Measurements from ENCODE around the gene SVOPL.
"Not testable (repeated sequence)": the region's sequence is repeated elsewhere in the genome, so short reads cannot be mapped to it uniquely, and the experiment has no call there.

Gene SVOPL

DNA sequence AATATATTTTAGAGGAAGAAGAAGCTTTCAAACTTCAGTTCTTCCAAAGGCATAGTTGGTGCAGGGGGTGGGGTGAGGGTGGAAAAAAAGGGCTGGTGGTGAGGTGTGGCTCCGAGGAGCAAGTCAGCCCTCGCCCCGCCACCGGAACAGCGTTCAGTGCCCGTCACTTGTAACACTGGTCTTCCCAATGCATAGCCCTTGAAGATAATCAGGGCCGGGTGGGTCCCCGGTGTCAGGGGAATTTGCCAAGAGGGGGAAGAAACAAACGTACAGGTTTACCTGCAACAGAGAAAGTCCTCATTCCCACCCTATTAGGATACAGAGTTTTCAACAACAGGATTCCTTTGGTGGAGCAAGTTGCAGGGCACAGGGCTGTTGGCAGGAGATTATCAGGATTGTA lies 1.5 kb downstream of the SVOPL start:
- no peak for DNase-seq (ENCODE audit: low read depth)

DNA sequence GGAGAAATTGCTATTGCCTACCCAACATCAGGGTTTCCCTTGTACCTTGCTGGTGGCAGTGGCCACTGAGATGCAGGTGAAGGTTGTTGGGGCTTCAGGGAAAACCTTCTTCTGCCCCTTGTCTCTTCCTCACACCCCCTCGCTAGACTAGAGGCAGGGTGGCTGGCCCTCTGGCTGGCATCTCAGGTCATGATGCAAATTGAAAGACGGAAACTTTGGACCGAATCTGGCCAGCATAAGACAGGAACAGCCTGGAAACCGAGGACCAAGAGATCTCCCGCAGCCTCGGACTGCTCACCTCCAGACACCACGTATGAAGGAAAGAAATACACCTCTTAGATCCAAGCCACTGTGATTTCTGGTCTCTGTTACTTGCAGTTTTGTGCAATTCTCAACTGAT lies 2.9 kb downstream of the SVOPL start:
- no peak for DNase-seq (ENCODE audit: low read depth)

DNA sequence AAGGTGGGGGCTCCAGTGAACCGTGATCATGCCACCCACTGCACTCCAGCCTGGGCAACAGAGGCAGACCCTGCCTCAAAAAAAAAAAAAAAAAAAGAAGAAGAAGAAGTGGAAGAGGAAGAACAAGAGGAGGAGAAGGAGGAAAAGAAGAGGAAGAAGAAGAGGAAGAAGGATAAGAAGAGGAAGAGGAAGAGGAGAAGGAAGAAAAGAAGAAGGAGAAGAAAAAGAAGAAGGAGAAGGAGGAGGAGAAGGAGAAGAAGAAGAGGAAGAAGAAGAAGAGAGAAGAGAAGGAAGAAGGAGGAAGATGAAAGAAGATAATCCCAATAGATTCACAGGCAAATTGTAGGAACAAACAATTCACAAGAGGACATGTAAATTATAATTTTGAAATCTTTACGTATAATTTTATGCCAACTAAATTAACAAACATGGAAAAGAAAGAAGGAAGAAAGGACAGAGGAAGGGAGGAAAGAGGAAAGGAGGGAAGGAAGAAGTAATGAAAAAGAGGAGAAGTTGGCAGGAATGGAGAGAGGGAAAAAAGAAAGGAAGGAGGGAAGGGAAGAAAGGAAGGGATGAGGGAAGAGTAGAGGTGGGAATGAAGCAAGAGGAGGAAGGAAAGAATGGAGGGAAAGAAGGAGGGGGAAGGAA lies 3.5 kb downstream of the SVOPL start:
- no peak for DNase-seq (ENCODE audit: low read depth)

DNA sequence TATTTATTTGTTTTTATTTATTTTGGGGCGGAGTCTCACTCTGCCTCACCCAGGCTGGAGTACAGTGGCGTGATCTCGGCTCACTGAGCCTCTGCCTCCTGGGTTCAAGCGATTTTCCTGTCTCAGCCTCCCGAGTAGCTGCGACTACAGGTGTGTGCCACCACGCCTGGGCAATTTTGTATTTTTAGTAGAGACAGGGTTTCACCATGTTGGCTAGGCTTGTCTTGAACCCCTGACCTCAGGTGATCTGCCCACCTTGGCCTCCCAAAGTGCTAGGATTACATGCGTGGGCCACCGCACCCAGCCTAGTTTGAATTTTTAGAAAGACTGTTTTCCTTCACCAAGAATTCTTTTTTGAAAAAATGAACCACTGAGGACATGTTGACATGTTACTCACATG lies 5.4 kb downstream of the SVOPL start:
- DNase-seq (ENCODE audit: low read depth): not testable (repeated sequence)

DNA sequence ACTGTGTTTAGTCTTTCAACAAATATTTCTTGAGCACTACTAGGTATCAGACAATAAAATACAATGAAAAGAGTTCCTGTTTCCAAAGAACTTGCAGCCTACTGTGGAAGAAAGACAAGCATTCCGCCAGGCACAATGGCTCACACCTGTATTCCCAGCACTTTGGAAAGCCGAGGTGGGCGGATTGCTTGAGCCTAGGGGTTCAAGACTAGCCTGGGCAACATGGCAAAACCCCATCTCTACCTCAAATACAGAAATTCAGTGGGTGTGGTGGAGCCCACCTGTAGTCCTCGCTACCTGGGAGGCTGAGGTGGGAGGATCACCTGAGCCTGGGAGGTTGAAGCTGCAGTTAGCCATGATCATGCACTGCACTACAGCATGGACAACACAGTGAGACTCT lies 6.1 kb downstream of the SVOPL start:
- no peak for DNase-seq (ENCODE audit: low read depth)

DNA sequence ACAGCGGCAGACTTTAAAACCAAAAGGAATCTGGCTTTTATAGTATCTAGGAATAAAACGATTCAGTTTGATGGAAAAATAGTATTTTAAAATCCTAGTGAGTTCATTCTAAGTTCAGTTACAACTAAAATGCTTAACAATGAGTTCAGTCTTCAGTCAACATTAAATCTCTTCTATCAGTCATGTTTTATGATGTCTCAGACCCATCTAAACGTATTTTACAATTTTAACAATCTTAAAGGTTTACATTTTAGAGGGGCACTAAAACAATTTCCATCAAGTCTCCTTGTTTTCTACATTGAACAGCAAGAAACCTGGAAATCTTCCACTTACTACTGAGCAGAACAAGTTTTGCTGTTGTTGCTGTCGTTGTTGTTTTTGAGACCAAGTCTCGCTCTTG lies 10.0 kb downstream of the SVOPL start:
- no peak for DNase-seq (ENCODE audit: low read depth)

DNA sequence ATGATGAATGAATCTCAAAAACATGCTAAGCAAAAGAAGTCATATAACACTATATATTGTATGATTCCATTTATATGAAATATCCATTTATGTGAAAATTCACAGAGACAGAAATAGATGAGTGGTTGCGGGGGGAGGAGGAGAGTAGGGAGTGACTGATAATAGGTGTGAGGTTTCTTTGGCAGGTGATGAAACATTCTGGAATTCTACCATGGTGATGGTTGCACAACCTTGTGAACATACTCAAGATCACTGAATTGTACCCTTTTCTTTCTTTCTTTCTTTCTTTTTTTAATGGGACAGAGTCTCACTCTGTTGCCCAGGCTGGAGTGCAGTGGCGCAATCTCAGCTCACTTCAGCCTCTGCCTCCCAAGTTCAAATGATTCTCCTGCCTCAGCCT lies 10.7 kb downstream of the SVOPL start:
- DNase-seq (ENCODE audit: low read depth): peak; percentile 49

DNA sequence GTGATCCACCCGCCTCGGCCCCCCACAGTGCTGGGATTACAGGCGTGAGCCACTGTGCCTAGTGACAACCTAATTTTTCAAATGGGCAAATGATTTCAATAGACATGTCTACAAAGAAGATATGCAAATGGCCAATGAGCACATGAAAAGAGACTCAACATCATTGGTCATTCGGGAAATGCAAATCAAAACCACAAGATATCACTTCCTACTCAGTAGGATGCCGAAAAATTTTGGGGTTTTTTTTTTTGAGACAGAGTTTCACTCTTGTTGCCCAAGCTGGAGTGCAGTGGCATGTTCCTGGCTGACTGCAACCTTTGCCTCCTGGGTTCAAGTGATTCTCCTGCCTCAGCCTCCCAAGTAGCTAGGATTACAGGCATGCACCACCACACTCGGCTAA lies 13.1 kb downstream of the SVOPL start:
- DNase-seq (ENCODE audit: low read depth): not testable (repeated sequence)

DNA sequence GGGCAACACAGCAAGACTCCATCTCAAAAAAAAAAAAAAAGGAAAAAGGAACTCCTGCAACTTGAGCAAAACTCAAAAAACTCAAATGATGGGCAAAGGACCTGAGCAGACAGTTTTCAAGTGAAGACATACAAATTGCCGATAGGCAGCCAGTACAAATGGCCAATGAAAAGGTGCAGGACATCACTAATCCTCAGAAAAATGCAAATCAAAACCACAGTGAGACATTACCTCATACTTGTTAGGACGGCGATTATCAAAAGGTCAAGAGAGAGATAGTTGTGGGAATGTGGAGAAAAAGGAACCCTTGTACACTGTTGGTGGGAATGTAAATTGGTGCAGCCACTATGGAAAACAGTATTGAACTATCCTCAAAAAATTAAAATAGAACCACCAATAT lies 16.8 kb downstream of the SVOPL start:
- DNase-seq (ENCODE audit: low read depth): peak; percentile 41

DNA sequence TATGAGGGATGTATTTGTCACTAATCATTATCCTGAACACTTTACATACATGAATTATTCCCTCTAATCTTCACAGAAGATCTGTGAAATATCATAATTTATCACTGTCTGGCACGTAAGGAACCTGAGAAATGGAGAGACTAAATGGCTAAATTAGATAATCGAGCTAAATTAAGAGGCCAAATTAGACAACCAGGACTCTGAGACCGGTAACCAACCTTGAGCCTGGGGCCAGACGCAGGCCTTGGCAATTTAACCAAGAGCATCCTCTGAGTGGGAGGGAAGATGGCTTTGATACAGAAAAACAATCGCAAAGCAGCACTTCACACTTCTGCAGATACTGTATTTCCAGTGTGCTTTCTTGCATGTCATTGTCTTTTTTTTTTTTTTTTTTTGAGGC lies 21.4 kb downstream of the SVOPL start:
- DNase-seq (ENCODE audit: low read depth): no peak

DNA sequence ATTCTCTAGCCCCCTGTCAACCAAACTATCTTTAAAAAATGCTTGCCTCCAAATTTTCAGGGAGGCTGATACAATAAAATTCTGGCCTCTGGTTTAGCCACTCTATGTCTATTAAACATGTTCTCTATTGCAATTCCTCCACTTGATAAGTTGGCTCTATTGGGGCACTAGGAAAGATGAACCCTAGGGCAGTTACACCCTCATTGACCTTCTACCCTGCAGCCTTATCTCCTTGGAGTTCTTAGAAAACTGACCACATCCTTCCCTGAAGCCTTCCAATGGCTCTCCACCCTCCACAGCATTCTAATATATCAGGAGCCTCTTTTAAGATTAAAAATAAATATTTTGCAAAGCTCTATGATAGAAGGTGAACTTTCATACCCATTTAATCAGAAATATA lies 30.6 kb downstream of the SVOPL start:
- peak; percentile 8 for DNase-seq (ENCODE audit: low read depth)

DNA sequence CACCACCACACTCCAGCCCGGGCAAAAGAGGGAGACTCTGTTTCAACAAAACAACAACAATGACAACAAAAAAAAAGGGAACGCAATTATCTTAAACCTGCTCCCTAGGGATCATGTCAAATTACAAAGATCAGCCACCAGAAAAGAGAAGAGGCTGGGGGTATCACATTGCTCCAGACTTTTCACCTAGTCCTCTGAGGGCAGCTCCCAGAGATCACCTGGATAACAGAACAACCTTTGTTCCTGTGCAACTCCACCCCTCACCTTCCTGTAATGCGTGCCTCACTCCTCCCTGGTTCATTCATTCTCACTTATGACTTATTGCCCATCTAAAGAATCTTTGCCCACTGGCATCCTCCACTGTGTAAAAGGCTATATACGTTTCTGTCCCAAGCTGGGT lies 31.8 kb downstream of the SVOPL start:
- no peak for DNase-seq (ENCODE audit: low read depth)

DNA sequence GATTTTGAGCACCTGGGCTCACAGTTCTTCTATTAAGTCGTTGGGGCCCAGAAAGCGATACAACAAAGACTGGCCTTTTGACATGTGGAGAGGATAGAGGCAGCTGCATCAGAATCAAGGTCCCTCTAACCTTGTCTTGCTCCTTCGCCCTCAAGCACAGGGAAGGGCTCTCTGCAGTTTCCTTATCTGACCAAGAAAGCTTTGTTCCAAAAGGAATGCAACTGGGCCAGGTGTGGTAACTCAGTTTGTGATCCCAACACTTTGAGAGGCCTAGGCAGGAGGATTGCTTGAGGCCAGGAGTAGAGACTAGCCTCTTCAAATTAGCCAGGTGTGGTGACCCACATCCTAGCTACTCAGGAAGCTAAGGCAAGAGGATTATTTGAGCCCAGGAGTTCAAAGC lies 32.2 kb downstream of the SVOPL start:
- no peak for DNase-seq (ENCODE audit: low read depth)

DNA sequence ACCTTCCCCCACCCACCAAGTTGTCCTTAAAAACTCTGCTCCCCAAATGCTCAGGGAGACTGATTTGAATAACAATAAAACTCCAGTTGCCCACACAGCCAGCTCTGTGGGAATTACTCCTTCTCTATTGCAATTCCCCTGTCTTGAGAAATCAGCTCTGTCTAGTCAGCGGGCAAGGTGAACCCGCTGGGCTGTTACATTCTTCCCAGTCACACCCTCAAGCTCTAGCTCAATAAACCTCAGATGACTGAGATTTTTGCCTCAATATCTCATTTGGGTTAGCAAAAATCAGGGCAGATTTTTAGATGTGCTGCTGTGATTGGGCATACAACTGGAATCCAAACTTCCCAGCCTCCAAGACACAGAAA lies 32.9 kb downstream of the SVOPL start:
- DNase-seq (ENCODE audit: low read depth): peak; percentile 24

DNA sequence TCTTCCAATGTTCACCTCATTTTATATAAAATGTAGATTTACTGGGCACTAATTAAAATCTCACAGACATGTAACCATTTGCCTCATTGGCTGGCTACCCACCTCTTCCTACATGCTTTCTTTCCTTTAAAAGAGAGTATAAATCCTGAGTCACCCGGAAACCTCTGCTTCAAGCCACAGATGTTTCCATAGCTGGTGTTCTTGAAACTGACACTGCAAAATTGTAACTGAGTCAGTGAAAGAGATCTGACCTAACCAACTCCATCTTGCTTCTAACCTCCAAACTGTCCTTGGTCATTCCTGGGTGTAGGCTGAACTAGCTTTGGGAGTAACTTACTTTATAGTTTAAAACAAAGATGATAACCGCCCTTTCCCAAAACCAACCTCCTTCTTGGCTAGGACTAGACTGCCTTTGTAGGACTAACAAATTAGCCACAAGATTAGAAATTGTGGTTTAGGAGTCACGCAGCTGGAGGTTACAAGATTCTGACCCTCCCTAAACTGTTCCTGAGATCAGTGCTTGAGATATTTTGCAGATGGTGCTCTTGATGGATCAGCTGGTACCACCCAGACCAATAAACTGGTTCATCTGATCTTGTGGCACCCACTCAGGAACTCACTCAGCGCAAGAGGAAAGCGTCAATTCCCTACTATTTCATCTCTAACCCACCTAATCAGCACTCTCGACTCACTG lies 33.5 kb downstream of the SVOPL start:
- peak; percentile 26 for DNase-seq (ENCODE audit: low read depth)

DNA sequence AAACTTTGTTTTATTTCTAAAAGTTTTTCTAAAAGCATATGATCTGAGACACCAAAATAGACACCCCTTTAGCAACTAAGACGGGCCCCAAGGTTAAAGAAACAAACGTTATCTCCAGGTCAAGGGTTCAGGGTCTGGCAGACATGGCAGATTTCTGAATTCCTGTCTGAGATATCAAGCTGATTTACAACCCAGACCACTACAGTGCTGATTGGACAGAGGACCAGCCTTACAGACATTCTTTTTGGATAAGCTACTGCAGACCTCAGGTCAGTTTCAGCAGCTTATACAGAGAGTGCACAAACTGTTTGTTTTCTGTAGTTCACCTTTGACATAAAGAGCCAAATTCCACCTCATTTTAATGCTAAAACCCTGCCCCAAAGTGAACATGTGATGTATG lies 34.8 kb downstream of the SVOPL start:
- peak; percentile 89 for DNase-seq (ENCODE audit: low read depth)

DNA sequence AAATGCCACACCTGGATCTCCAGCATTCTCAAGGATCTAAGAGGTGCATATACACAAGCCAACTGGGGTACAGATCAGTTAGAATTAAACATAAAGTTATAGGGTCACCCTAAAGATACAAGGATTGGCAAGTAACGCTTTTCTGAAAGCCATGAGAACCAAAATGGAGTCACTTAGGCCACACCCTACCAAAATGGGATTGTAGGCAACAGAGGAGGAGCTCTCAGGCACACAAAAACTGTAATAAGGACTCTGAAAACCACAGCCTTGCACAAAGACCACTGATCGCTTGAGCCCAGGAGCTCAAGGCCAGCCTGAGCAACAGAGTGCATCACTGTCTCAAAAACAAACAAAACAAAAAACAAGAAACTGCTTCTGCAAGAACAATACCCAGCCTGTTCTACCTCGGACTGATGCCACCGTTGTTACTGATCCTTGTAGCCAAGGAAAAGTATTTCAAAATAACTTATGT lies 35.5 kb downstream of the SVOPL start:
- DNase-seq (ENCODE audit: low read depth): peak; percentile 46

DNA sequence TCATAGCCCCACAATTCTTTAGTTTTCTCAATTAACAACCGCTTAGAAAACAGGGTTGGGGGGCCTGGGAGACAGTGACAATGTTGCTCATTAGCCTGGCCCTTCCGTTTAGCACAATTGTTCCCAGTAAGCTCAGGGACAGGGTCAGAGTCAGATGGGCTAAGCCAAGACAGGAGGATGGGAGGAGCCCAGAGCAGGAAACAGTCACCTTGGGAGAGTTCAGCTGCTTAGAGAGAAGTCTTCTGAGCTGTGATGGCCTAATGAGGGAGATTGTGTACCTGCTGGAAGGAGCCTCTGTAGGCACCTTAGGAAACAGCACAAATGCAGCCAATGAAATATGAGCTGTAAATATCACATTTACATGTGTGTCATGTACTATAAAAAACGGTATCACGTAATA lies 35.9 kb downstream of the SVOPL start:
- no peak for DNase-seq (ENCODE audit: low read depth)

DNA sequence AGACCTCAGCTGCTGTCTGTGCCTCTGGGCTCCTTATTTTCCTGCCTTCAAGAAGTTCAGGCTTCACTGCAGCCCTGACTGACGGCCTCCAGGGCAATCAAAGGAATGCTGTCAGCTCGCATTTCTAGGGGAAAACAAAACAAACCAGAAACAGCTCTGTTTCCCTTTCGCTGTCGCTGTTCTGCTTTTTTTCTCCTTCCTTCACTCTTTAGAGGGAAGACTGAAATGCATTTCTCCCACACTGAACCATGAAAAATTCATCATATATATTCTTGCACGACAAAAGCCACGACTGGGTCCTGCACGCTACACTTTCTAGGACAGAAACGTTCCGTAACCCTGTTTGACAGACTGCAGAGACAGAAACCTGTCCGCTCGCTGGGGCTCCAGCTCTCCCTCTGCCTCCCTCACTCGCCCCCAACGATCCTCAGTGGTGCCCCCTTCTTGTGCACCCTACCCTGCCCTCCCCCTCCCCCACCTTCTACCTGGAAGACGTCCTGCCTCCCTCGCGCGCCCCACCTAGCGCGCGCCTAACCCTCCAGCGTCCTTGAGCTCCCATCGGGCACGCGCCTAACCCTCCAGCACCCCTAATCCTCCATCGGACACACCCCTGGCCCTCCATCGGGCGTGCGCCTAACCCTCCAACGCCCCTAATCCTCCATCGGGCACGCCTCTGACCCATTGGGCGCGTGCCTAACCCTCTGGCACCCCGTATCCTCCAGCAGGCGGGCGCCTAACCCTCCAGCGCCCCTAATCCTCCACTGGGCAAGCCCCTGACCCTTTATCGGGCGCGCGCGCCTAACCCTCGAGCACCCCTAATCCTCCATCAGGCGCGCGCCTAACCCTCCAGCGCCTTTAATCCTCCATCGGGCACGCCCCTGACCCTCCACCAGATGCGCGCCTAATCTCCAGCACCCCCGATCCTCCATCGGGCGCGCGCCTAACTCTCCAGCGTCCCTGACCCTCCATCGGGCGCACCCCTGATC lies 37.1 kb downstream of the SVOPL start:
- DNase-seq (ENCODE audit: low read depth): peak; percentile 47

DNA sequence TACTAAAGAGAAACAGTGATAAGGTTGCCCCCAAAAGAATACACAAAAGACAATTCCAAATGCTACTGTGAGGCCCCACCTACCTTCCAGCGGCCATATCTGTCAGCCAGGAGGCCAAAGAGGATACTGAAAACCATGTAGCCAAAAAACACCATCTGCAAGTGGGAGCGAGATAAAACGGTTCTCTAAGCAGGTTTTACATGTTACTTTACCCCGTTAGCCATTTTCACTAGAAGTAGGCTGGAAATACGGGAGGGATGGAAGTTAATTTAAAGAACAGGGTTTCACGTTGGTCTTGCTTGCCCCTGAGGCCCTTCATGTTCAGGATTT lies 38.2 kb downstream of the SVOPL start:
- no peak for DNase-seq (ENCODE audit: low read depth)

DNA sequence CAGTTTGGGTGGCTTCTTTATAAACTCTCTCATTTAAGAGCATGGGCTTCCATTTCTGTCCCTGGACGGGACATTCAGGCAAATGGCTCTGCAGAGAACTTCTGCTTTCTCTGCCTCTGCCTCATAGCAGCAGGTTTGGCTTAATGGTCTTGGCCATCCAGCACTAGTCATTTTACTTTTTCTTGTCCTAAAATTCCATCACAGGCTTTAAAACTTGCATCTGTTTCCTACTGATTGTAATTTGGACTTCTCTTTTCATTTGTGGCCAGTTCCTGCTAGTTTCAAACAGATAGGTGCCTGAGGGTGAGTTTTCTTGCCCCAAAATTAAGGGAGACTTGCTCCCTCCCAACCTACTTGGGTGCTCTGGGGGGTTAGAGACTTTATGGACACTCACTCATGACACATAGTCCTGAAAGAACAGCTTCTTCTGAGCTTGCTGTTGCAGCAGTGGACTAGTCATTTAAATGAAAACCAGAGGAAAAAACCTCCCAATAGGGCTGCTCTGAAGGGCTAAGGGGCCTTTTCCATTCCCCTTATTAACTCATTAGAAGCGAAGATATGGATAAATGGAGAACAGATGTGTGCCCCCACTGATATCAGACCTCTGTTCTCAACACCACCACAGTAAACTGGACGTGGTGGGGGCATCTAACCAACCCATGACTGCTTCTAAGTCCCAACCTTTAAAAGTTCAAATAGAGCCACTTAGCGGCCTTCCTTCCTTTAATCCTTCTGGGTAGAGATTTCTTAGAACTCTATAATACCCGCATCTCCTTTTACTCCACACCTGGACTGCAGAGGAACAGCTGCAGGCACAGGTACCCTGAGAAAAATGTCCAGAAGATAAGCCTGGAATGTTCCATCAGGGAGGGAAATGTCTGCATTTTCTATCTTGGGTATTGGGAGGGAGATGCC lies 38.8 kb downstream of the SVOPL start:
- DNase-seq (ENCODE audit: low read depth): no peak

DNA sequence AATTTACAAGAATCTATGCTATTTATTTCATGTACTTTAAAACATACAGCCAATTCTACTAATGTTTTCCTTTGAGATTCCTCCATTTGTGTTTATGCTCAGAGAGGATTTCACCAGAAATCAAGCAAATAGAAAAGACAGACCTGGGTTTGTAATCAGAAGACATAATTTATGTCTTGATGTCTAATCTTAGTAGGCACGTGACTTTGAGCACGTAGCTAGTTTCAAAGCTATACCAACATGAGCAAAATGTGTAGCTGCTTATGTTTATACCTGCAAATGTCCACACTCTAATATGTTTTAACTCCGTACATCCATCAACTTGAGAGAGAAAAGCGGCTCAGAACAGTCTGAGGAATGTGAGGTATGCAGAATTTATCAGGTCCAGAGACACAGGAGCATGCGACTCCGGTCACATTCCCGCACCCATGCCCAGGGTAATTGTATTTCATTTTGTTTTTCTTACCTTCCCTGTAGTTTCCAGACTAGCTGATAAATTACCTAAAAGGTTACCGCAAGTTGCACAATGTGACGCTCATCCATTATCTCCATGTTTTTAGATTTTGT lies 40.0 kb downstream of the SVOPL start:
- peak; percentile 10 for DNase-seq (ENCODE audit: low read depth)
